GM23338 (cell line): ENCODE measurements around the gene EDAR. TPM values are rescaled to one million over a fixed set of nuclear protein-coding genes. Genes with fewer than 3 reads are reported as not detected.

ENCODE experiments used
- ATAC-seq: fragments of 200-7000 bp; cut with Tn5 transposase; 3 replicates; pipeline ENCODE4 v1.9.1; 2020
- DNase-seq: peaks from one replicate; pipeline ENCODE4 v3.0.0-alpha.2; 2015; ENCODE audit warnings: low spot score
- H2AFZ ChIP-seq: fragments of 200-600 bp; sonication (generic); 2 replicates; pipeline ENCODE4 v1.8.0; 2016; ENCODE audit warnings: antibody characterized with exemption, mild to moderate bottlenecking, moderate library complexity
- H3F3A ChIP-seq: fragments of 200-600 bp; sonication (generic); replicated peaks from 2 replicates; pipeline ENCODE4 v1.8.0; 2017; ENCODE audit warnings: antibody characterized with exemption, mixed run types, low read depth
- H3K27ac ChIP-seq: fragments of 200-600 bp; sonication (generic); 2 replicates; pipeline ENCODE4 v1.6.1; 2016; ENCODE audit warnings: low read depth
- H3K27me3 ChIP-seq: fragments of 200-600 bp; sonication (generic); 2 replicates; pipeline ENCODE4 v1.8.0; 2016; ENCODE audit warnings: mild to moderate bottlenecking, mixed run types, moderate library complexity; ENCODE audit not compliant: insufficient read depth
- H3K36me3 ChIP-seq: fragments of 200-600 bp; sonication (generic); 2 replicates; pipeline ENCODE4 v1.8.0; 2016; ENCODE audit warnings: mild to moderate bottlenecking; ENCODE audit not compliant: insufficient read depth
- H3K4me1 ChIP-seq: fragments of 200-600 bp; sonication (generic); 2 replicates; pipeline ENCODE4 v1.8.0; 2016; ENCODE audit warnings: mild to moderate bottlenecking, moderate library complexity; ENCODE audit not compliant: insufficient read depth
- H3K4me2 ChIP-seq: fragments of 200-600 bp; sonication (generic); 2 replicates; pipeline ENCODE4 v1.7.1; 2017; ENCODE audit warnings: mixed run types
- H3K4me3 ChIP-seq: fragments of 200-600 bp; sonication (generic); 2 replicates; pipeline ENCODE4 v1.6.1; 2016; ENCODE audit warnings: mixed run types
- H3K79me2 ChIP-seq: fragments of 200-600 bp; sonication (generic); replicated peaks from 2 replicates; pipeline ENCODE4 v1.8.0; 2017; ENCODE audit warnings: mild to moderate bottlenecking; ENCODE audit not compliant: insufficient read depth
- H3K9me2 ChIP-seq: fragments of 200-600 bp; sonication (generic); 2 replicates; pipeline ENCODE4 v1.8.0; 2017; ENCODE audit not compliant: insufficient read depth
- H4K20me1 ChIP-seq: fragments of 200-600 bp; sonication (generic); replicated peaks from 2 replicates; pipeline ENCODE4 v1.8.0; 2017; ENCODE audit warnings: mild to moderate bottlenecking; ENCODE audit not compliant: insufficient read depth
- H3K27ac Mint-ChIP-seq: 2 replicates; pipeline ENCODE4 v1.8.0; 2020; ENCODE audit warnings: inconsistent platforms, mild to moderate bottlenecking, moderate library complexity, mixed read lengths
- H3K27me3 Mint-ChIP-seq: 3 replicates; pipeline ENCODE4 v1.8.0; 2022; ENCODE audit warnings: low read depth, mild to moderate bottlenecking, moderate library complexity, mixed read lengths, inconsistent platforms; ENCODE audit not compliant: insufficient read depth, poor library complexity
- H3K36me3 Mint-ChIP-seq: 3 replicates; pipeline ENCODE4 v1.8.0; 2021; ENCODE audit warnings: low read depth, mild to moderate bottlenecking, inconsistent platforms, moderate library complexity, mixed read lengths
- H3K4me1 Mint-ChIP-seq: 3 replicates; pipeline ENCODE4 v1.8.0; 2020; ENCODE audit warnings: mild to moderate bottlenecking, inconsistent platforms, mixed read lengths
- H3K4me3 Mint-ChIP-seq: 3 replicates; pipeline ENCODE4 v1.8.0; 2021; ENCODE audit warnings: moderate library complexity, mild to moderate bottlenecking, inconsistent platforms, mixed read lengths
- H3K9me3 Mint-ChIP-seq: 3 replicates; pipeline ENCODE4 v1.8.0; 2020; ENCODE audit warnings: moderate library complexity, mild to moderate bottlenecking, inconsistent platforms, mixed read lengths
- CREB1 ChIP-seq: fragments of 250-450 bp; sonication (Bioruptor Pico); IDR thresholded peaks from 2 replicates; pipeline ENCODE4 v1.5.0; 2020; ENCODE audit warnings: low read depth, mild to moderate bottlenecking, moderate library complexity
- EZH2 ChIP-seq: fragments of 200-600 bp; sonication (generic); IDR thresholded peaks from one replicate; pipeline ENCODE4 v1.8.0; 2017; ENCODE audit warnings: antibody characterized with exemption, mild to moderate bottlenecking, low read depth; ENCODE audit not compliant: unreplicated experiment
- EZH2phosphoT487 ChIP-seq: fragments of 200-600 bp; sonication (generic); IDR thresholded peaks from one replicate; pipeline ENCODE4 v1.8.1; 2018; ENCODE audit warnings: antibody characterized with exemption; ENCODE audit not compliant: unreplicated experiment
- NANOG ChIP-seq: IDR thresholded peaks from 2 replicates; pipeline ENCODE4 v1.6.1; 2016; ENCODE audit warnings: antibody characterized with exemption, borderline replicate concordance
- POLR2AphosphoS5 ChIP-seq: IDR thresholded peaks from 2 replicates; pipeline ENCODE4 v1.6.1; 2016; ENCODE audit warnings: antibody characterized with exemption, low read depth
- ZNF114 ChIP-seq: fragments of 250-450 bp; sonication (Bioruptor Pico); IDR thresholded peaks from 2 replicates; pipeline ENCODE4 v1.5.0; 2020; ENCODE audit warnings: mild to moderate bottlenecking, moderate library complexity
- polyA plus RNA-seq: library from polyadenylated mRNA; unstranded; fragments of >200 nt; fragmentation: Nextera tagmentation; extraction: Ambion mirVana; gene quantifications from 2 replicates; pipeline ENCODE4 v1.2.1, GENCODE V29; 2016
- total RNA-seq: library from RNA; depleted of rRNA; stranded (reverse); fragments of >200 nt; shearing (Covaris generic); gene quantifications from 2 replicates; pipeline ENCODE4 v1.2.3, GENCODE V29; 2014
- TF ChIP-seq, protein P1 (sequence below): IDR thresholded peaks from 2 replicates; pipeline ENCODE4 v1.6.1; 2016; ENCODE audit warnings: antibody characterized with exemption
- TF ChIP-seq, protein P2 (sequence below): IDR thresholded peaks from one replicate; pipeline ENCODE4 v1.6.1; 2018; ENCODE audit warnings: antibody characterized with exemption; ENCODE audit not compliant: unreplicated experiment

The EDAR gene
- total and polyA plus RNA-seq, 2 experiments from 2014 or later, result not detected

DNA sequence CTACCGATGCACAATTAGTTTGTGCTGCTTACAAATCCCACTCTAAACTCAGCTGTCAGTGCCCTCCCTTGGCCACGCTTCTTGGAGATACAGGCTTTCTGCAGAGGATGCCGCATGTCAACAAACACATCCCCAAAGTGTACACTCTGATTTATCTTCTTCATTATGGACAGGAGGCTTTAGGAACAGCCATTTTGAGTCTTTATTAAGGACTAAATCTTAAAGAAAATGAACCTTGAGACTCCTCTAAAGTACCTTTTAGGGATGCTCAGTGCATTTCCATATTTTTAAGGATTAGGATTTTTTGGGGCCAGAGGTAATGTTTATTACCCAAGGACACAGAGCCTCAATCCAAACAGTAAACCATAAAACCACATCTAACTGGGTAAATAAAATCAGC is 6.0 kb downstream of the EDAR start (continued):
- TF ChIP-seq CREB1 (CRISPR knock-in tag) (no peak), POLR2AphosphoS5 (no peak), NANOG (no peak), ZNF114 (CRISPR knock-in tag) (no peak), EZH2phosphoT487 (no peak)

DNA sequence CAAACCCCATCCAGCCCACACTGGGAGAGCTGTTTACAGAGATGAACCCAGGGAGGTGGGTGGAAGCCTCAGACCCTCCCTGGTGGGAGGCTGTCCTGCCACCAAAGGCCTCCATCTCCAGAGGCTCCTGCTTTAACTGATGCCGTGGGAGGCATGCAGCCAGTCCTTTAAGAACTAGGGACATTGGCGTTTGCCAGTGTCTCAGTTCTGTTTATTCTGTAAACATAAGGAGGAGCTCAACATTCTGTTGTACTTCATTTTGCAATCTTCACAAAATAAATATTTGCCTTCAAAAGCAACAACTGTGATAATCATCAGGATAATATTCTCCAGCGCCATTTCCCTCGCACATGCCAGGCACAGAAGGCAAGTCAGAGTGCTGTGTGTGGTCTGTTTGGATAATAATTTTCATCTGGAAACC is 6.8 kb downstream of the EDAR start:
- H3F3A ChIP-seq, result no peaks in the 10 kb centered on the region
- no peak for DNase-seq
- H3K79me2 ChIP-seq, result no peaks in the 10 kb centered on the region
- no peaks in the 10 kb centered on the region for H3K9me2 ChIP-seq
- no peak overlapping the region for H3K27ac ChIP-seq
- H3K36me3 ChIP-seq, result no peaks in the 10 kb centered on the region
- H3K27ac Mint-ChIP-seq, result no peak overlapping the region
- H2AFZ ChIP-seq, result no peak overlapping the region
- no peaks in the 10 kb centered on the region for H3K9me3 Mint-ChIP-seq
- peaks cover 12% of the 10 kb centered on the region for H3K27me3 Mint-ChIP-seq
- peaks cover 5% of the 10 kb centered on the region; the same call in 2 of the 3 replicates for H3K4me1 Mint-ChIP-seq
- H3K36me3 Mint-ChIP-seq, result no peaks in the 10 kb centered on the region
- TF ChIP-seq NANOG (no peak), POLR2AphosphoS5 (no peak), CREB1 (CRISPR knock-in tag) (no peak), EZH2 (no peak)
- TF ChIP-seq, protein P1, sequence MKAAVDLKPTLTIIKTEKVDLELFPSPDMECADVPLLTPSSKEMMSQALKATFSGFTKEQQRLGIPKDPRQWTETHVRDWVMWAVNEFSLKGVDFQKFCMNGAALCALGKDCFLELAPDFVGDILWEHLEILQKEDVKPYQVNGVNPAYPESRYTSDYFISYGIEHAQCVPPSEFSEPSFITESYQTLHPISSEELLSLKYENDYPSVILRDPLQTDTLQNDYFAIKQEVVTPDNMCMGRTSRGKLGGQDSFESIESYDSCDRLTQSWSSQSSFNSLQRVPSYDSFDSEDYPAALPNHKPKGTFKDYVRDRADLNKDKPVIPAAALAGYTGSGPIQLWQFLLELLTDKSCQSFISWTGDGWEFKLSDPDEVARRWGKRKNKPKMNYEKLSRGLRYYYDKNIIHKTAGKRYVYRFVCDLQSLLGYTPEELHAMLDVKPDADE, result no peak
- TF ChIP-seq, protein P2, sequence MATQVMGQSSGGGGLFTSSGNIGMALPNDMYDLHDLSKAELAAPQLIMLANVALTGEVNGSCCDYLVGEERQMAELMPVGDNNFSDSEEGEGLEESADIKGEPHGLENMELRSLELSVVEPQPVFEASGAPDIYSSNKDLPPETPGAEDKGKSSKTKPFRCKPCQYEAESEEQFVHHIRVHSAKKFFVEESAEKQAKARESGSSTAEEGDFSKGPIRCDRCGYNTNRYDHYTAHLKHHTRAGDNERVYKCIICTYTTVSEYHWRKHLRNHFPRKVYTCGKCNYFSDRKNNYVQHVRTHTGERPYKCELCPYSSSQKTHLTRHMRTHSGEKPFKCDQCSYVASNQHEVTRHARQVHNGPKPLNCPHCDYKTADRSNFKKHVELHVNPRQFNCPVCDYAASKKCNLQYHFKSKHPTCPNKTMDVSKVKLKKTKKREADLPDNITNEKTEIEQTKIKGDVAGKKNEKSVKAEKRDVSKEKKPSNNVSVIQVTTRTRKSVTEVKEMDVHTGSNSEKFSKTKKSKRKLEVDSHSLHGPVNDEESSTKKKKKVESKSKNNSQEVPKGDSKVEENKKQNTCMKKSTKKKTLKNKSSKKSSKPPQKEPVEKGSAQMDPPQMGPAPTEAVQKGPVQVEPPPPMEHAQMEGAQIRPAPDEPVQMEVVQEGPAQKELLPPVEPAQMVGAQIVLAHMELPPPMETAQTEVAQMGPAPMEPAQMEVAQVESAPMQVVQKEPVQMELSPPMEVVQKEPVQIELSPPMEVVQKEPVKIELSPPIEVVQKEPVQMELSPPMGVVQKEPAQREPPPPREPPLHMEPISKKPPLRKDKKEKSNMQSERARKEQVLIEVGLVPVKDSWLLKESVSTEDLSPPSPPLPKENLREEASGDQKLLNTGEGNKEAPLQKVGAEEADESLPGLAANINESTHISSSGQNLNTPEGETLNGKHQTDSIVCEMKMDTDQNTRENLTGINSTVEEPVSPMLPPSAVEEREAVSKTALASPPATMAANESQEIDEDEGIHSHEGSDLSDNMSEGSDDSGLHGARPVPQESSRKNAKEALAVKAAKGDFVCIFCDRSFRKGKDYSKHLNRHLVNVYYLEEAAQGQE, result no peak
- H3K4me1 ChIP-seq, result no peaks in the 10 kb centered on the region
- H4K20me1 ChIP-seq, result no peaks in the 10 kb centered on the region
- no peak overlapping the region for H3K4me3 Mint-ChIP-seq
- no peaks in the 10 kb centered on the region for H3K27me3 ChIP-seq
- ATAC-seq, result no peak
- H3K4me3 ChIP-seq, result no peak overlapping the region
- H3K4me2 ChIP-seq, result no peak overlapping the region

DNA sequence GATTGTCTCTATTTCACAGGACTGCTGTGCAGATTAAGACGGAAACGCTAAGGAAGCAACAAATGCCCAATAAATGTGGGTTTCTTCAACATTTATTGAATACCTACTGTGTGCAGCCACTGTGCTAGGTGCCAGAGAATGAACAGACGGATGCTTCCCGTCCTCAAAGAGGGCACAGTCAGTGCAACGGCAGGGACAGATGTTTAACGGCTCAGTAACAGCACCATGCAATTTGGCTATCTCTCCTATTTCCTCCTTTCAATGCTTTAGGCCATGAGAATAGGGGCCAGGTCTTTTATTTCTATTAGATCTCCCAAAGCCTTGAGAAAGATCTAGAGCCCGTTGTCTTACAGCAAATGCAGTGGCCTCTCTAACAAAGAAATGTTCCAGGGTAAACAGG is 7.2 kb downstream of the EDAR start:
- Histone ChIP-seq H2AFZ (no peak overlapping the region), H3F3A (no peaks in the 10 kb centered on the region), H3K79me2 (no peaks in the 10 kb centered on the region), H3K4me3 (no peak overlapping the region), H3K36me3 (no peaks in the 10 kb centered on the region), H3K9me2 (no peaks in the 10 kb centered on the region), H3K27ac (no peak overlapping the region), H3K4me2 (no peak overlapping the region), H3K4me1 (no peaks in the 10 kb centered on the region), H3K27me3 (no peaks in the 10 kb centered on the region), H4K20me1 (no peaks in the 10 kb centered on the region)
- peaks cover 12% of the 10 kb centered on the region for H3K27me3 Mint-ChIP-seq
- DNase-seq (no peak), ATAC-seq (no peak)
- H3K36me3 Mint-ChIP-seq, result no peaks in the 10 kb centered on the region
- H3K27ac Mint-ChIP-seq, result no peak overlapping the region
- no peak overlapping the region for H3K4me3 Mint-ChIP-seq
- H3K9me3 Mint-ChIP-seq, result no peaks in the 10 kb centered on the region
- H3K4me1 Mint-ChIP-seq, result peaks cover 5% of the 10 kb centered on the region; the same call in 2 of the 3 replicates
- TF ChIP-seq, protein P1, result no peak
- TF ChIP-seq, protein P2, result no peak
- TF ChIP-seq ZNF114 (CRISPR knock-in tag), result no peak
- TF ChIP-seq EZH2, result no peak
- no peak for TF ChIP-seq POLR2AphosphoS5
